ENCODE measurements around the gene PLEKHG5.

Gene PLEKHG5

GRCh38 chr1:6424619-6425593 lies 66.6 kb downstream of the PLEKHG5 start, which contains the start of gene ESPN:
TSS of gene ESPN (plus strand) at chr1:6424776. CDS start at chr1:6424956, 180 bp downstream.
- peak; percentile 33 for DNase-seq

GRCh38 chr1:6424000-6424565 lies 67.4 kb downstream of the PLEKHG5 start:
- DNase-seq: no peak

- DNase-seq: peak; percentile 65
These were observed 68.0 kb downstream of the PLEKHG5 start for GRCh38 chr1:6423321-6423999.

- no peak for DNase-seq
These were observed 70.2 kb downstream of the PLEKHG5 start for GRCh38 chr1:6421266-6421665.

- no peak for DNase-seq
These were observed 70.9 kb downstream of the PLEKHG5 start for GRCh38 chr1:6420454-6421042.

- no peak for DNase-seq
These were observed 71.5 kb downstream of the PLEKHG5 start, which contains the start of gene HES2 for GRCh38 chr1:6419804-6420453. TSS of gene HES2 (minus strand) at chr1:6419919. CDS start at chr1:6419820, 99 bp downstream.

- peak; percentile 34 for DNase-seq
These were observed 72.1 kb downstream of the PLEKHG5 start for GRCh38 chr1:6419397-6419803.

- DNase-seq: no peak
These were observed 72.6 kb downstream of the PLEKHG5 start for GRCh38 chr1:6418668-6419396.

- no peak for DNase-seq
These were observed 73.4 kb downstream of the PLEKHG5 start for GRCh38 chr1:6417961-6418667.

Measured in NCI-H146 (cell line).